HEK293 (cell line): ENCODE measurements around the gene SPEG.

ENCODE experiments used
- GLIS2 ChIP-seq: fragments of 450-650 bp; formaldehyde crosslinking; IDR thresholded peaks from 2 replicates; pipeline ENCODE4 v1.5.1; 2016; ENCODE audit warnings: missing biosample characterization, missing genetic modification characterization
- KLF10 ChIP-seq: fragments of 450-650 bp; IDR thresholded peaks from 2 replicates; pipeline ENCODE4 v1.5.1; 2018; ENCODE audit warnings: missing biosample characterization, mild to moderate bottlenecking, missing genetic modification characterization
- KLF7 ChIP-seq: fragments of 450-650 bp; formaldehyde crosslinking; IDR thresholded peaks from 2 replicates; pipeline ENCODE4 v1.5.1; 2016; ENCODE audit warnings: missing biosample characterization, missing genetic modification characterization, borderline replicate concordance
- SALL2 ChIP-seq: fragments of 450-650 bp; formaldehyde crosslinking; IDR thresholded peaks from 2 replicates; pipeline ENCODE4 v1.5.0; 2017; ENCODE audit warnings: missing biosample characterization, mild to moderate bottlenecking, missing genetic modification characterization, borderline replicate concordance
- SP7 ChIP-seq: fragments of 450-650 bp; formaldehyde crosslinking; IDR thresholded peaks from 2 replicates; pipeline ENCODE4 v1.5.1; 2016; ENCODE audit warnings: missing biosample characterization, missing genetic modification characterization
- TCF7L2 ChIP-seq: IDR thresholded peaks from 2 replicates; pipeline ENCODE4 v1.6.1; 2011; ENCODE audit warnings: low read depth, mild to moderate bottlenecking, inconsistent platforms, low read length, moderate library complexity, borderline replicate concordance
- ZBTB17 ChIP-seq: fragments of 450-650 bp; formaldehyde crosslinking; IDR thresholded peaks from 2 replicates; pipeline ENCODE4 v1.5.1; 2016; ENCODE audit warnings: missing biosample characterization, missing genetic modification characterization
- ZBTB20 ChIP-seq: fragments of 450-650 bp; formaldehyde crosslinking; IDR thresholded peaks from 2 replicates; pipeline ENCODE4 v1.5.1; 2016; ENCODE audit warnings: missing biosample characterization, missing genetic modification characterization
- ZBTB48 ChIP-seq: fragments of 450-650 bp; formaldehyde crosslinking; IDR thresholded peaks from 2 replicates; pipeline ENCODE4 v1.5.1; 2016; ENCODE audit warnings: missing biosample characterization, missing genetic modification characterization
- ZFP3 ChIP-seq: fragments of 450-650 bp; formaldehyde crosslinking; IDR thresholded peaks from 2 replicates; pipeline ENCODE4 v1.5.1; 2016; ENCODE audit warnings: low read depth, missing biosample characterization, missing genetic modification characterization
- ZNF10 ChIP-seq: fragments of 450-650 bp; formaldehyde crosslinking; IDR thresholded peaks from 2 replicates; pipeline ENCODE4 v1.5.1; 2017; ENCODE audit warnings: missing biosample characterization, missing genetic modification characterization
- ZNF114 ChIP-seq: fragments of 450-650 bp; formaldehyde crosslinking; IDR thresholded peaks from 2 replicates; pipeline ENCODE4 v1.5.0; 2017; ENCODE audit warnings: missing biosample characterization, missing genetic modification characterization
- ZNF16 ChIP-seq: fragments of 450-650 bp; formaldehyde crosslinking; IDR thresholded peaks from 2 replicates; pipeline ENCODE4 v1.5.1; 2016; ENCODE audit warnings: low read depth, missing biosample characterization, missing genetic modification characterization
- ZNF169 ChIP-seq: fragments of 450-650 bp; formaldehyde crosslinking; IDR thresholded peaks from 2 replicates; pipeline ENCODE4 v1.5.1; 2016; ENCODE audit warnings: missing biosample characterization, missing genetic modification characterization
- ZNF274 ChIP-seq, 2 experiments: fragments of 200-500 bp in 1 of 2; fragments of 450-650 bp in 1 of 2; sonication (Bioruptor generic) in 1 of 2; formaldehyde crosslinking in 1 of 2; IDR thresholded peaks; 2 replicates each; pipeline versions ENCODE4 v1.5.1 to v1.6.1; 2014 to 2016; ENCODE audit warnings: borderline replicate concordance in 1 of 2, inconsistent platforms in 1 of 2, low read length in 1 of 2, missing biosample characterization in 1 of 2, missing genetic modification characterization in 1 of 2
- ZNF280D ChIP-seq: fragments of 450-650 bp; formaldehyde crosslinking; IDR thresholded peaks from 2 replicates; pipeline ENCODE4 v1.5.1; 2016; ENCODE audit warnings: missing biosample characterization, missing genetic modification characterization
- ZNF404 ChIP-seq: fragments of 450-650 bp; formaldehyde crosslinking; IDR thresholded peaks from 2 replicates; pipeline ENCODE4 v1.5.1; 2017; ENCODE audit warnings: missing biosample characterization, missing genetic modification characterization
- ZNF423 ChIP-seq: fragments of 450-650 bp; formaldehyde crosslinking; IDR thresholded peaks from 2 replicates; pipeline ENCODE4 v1.5.1; 2016; ENCODE audit warnings: missing biosample characterization, missing genetic modification characterization
- ZNF433 ChIP-seq: fragments of 450-650 bp; formaldehyde crosslinking; IDR thresholded peaks from 2 replicates; pipeline ENCODE4 v1.5.1; 2016; ENCODE audit warnings: missing biosample characterization, missing genetic modification characterization, low read depth
- ZNF488 ChIP-seq: fragments of 450-650 bp; formaldehyde crosslinking; IDR thresholded peaks from 2 replicates; pipeline ENCODE4 v1.5.1; 2016; ENCODE audit warnings: missing biosample characterization, missing genetic modification characterization
- ZNF529 ChIP-seq: fragments of 450-650 bp; formaldehyde crosslinking; IDR thresholded peaks from 2 replicates; pipeline ENCODE4 v1.5.1; 2017; ENCODE audit warnings: missing genetic modification characterization, missing biosample characterization; ENCODE audit not compliant: insufficient replicate concordance
- ZNF555 ChIP-seq: fragments of 450-650 bp; formaldehyde crosslinking; conservative IDR thresholded peaks from 2 replicates; pipeline ENCODE4 v1.5.1; 2017; ENCODE audit warnings: missing biosample characterization, mild to moderate bottlenecking, missing genetic modification characterization, inconsistent platforms
- ZNF580 ChIP-seq: fragments of 450-650 bp; formaldehyde crosslinking; IDR thresholded peaks from 2 replicates; pipeline ENCODE4 v1.5.1; 2016; ENCODE audit warnings: missing biosample characterization, missing genetic modification characterization
- ZNF585B ChIP-seq: fragments of 450-650 bp; formaldehyde crosslinking; IDR thresholded peaks from 2 replicates; pipeline ENCODE4 v1.5.1; 2016; ENCODE audit warnings: missing biosample characterization, missing genetic modification characterization
- ZNF610 ChIP-seq: fragments of 450-650 bp; formaldehyde crosslinking; IDR thresholded peaks from 2 replicates; pipeline ENCODE4 v1.5.1; 2016; ENCODE audit warnings: missing biosample characterization, missing genetic modification characterization, borderline replicate concordance
- ZNF76 ChIP-seq: fragments of 450-650 bp; formaldehyde crosslinking; IDR thresholded peaks from 2 replicates; pipeline ENCODE4; 2016; ENCODE audit warnings: low read depth, missing biosample characterization, missing genetic modification characterization, borderline replicate concordance
- ZNF785 ChIP-seq: fragments of 450-650 bp; formaldehyde crosslinking; IDR thresholded peaks from 2 replicates; pipeline ENCODE4 v1.5.1; 2016; ENCODE audit warnings: missing biosample characterization, missing genetic modification characterization
- ZNF837 ChIP-seq: fragments of 450-650 bp; formaldehyde crosslinking; IDR thresholded peaks from 2 replicates; pipeline ENCODE4 v1.5.1; 2016; ENCODE audit warnings: missing biosample characterization, missing genetic modification characterization
- TF ChIP-seq, protein P1 (sequence below): fragments of 450-650 bp; formaldehyde crosslinking; IDR thresholded peaks from 2 replicates; pipeline ENCODE4 v1.5.1; 2016; ENCODE audit warnings: missing biosample characterization, missing genetic modification characterization
- TF ChIP-seq, protein P2 (sequence below): fragments of 450-650 bp; IDR thresholded peaks from 2 replicates; pipeline ENCODE4 v1.5.1; 2018; ENCODE audit warnings: missing biosample characterization, missing genetic modification characterization
- TF ChIP-seq, protein P3 (sequence below): fragments of 450-650 bp; formaldehyde crosslinking; IDR thresholded peaks from 2 replicates; pipeline ENCODE4 v1.5.1; 2016; ENCODE audit warnings: missing biosample characterization, missing genetic modification characterization

The SPEG gene

DNA sequence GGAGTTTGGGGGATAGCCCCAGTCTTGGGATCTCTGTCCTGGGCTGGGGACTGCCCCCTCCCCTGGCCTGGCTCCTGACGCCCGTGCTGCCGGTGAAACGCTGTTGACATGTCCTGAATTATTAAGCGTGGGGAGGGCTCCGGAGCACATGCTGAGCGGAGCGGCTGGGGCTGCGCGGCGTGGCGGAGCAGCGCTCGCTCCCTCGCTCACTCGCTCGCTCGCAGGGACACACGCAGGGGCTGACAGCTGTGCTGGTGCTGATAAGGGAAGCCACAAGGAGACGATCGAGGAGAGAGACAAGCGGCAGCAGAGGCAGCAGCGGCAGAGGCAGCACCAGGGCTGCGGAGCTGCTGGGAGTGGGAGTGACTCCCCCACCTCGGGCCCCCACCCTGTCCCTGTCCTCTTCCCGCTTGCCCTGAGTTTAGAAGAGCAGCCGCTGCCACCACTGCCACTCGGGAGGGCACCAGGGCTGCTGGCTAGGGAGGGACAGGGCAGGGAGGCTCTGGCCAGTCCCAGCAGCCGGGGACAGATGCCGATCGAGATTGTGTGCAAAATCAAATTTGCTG is 79.6 kb downstream of the SPEG start, which contains the start of gene ASIC4 (continued):
- TF ChIP-seq ZNF488 (no peak), ZNF404 (no peak), ZNF10 (no peak), ZNF16 (tag by site-specific recombination) (no peak), ZNF580 (tag by site-specific recombination) (no peak), KLF10 (tag by site-specific recombination) (no peak), TCF7L2 (no peak), SALL2 (tag by site-specific recombination) (no peak), ZBTB20 (tag by site-specific recombination) (no peak), ZNF169 (tag by site-specific recombination) (no peak), ZNF610 (tag by site-specific recombination) (peak; percentile 90; the same call in 1 of the 2 replicates), ZNF837 (tag by site-specific recombination) (no peak), ZNF274 (IDR thresholded peaks at IDR 0.05; ENCODE audit: low read length) (no peak), ZNF274 (tag by site-specific recombination; IDR thresholded peaks at IDR 0.05; ENCODE audit: borderline replicate concordance) (no peak), GLIS2 (tag by site-specific recombination) (0 out of 2 replicates have a peak, but pooled peaks have one; percentile 17), ZNF529 (no peak), ZNF76 (tag by site-specific recombination) (no peak), ZNF433 (tag by site-specific recombination) (no peak), ZNF555 (tag by site-specific recombination) (no peak), ZBTB48 (0 out of 2 replicates have a peak, but pooled peaks have one; percentile 44), ZNF423 (tag by site-specific recombination) (0 out of 2 replicates have a peak, but pooled peaks have one; percentile 14), ZNF785 (tag by site-specific recombination) (no peak), ZBTB17 (tag by site-specific recombination) (peak; percentile 63; the same call in 1 of the 2 replicates), SP7 (tag by site-specific recombination) (no peak), KLF7 (tag by site-specific recombination) (no peak), ZNF585B (tag by site-specific recombination) (no peak), ZNF280D (no peak), ZNF114 (no peak), ZFP3 (no peak)
- TF ChIP-seq, protein P1, sequence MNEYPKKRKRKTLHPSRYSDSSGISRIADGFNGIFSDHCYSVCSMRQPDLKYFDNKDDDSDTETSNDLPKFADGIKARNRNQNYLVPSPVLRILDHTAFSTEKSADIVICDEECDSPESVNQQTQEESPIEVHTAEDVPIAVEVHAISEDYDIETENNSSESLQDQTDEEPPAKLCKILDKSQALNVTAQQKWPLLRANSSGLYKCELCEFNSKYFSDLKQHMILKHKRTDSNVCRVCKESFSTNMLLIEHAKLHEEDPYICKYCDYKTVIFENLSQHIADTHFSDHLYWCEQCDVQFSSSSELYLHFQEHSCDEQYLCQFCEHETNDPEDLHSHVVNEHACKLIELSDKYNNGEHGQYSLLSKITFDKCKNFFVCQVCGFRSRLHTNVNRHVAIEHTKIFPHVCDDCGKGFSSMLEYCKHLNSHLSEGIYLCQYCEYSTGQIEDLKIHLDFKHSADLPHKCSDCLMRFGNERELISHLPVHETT (tag by site-specific recombination), result no peak
- TF ChIP-seq, protein P2, sequence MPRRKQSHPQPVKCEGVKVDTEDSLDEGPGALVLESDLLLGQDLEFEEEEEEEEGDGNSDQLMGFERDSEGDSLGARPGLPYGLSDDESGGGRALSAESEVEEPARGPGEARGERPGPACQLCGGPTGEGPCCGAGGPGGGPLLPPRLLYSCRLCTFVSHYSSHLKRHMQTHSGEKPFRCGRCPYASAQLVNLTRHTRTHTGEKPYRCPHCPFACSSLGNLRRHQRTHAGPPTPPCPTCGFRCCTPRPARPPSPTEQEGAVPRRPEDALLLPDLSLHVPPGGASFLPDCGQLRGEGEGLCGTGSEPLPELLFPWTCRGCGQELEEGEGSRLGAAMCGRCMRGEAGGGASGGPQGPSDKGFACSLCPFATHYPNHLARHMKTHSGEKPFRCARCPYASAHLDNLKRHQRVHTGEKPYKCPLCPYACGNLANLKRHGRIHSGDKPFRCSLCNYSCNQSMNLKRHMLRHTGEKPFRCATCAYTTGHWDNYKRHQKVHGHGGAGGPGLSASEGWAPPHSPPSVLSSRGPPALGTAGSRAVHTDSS (tag by site-specific recombination), result no peak
- TF ChIP-seq, protein P3, sequence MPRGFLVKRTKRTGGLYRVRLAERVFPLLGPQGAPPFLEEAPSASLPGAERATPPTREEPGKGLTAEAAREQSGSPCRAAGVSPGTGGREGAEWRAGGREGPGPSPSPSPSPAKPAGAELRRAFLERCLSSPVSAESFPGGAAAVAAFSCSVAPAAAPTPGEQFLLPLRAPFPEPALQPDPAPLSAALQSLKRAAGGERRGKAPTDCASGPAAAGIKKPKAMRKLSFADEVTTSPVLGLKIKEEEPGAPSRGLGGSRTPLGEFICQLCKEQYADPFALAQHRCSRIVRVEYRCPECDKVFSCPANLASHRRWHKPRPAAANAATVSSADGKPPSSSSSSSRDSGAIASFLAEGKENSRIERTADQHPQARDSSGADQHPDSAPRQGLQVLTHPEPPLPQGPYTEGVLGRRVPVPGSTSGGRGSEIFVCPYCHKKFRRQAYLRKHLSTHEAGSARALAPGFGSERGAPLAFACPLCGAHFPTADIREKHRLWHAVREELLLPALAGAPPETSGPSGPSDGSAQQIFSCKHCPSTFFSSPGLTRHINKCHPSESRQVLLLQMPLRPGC (tag by site-specific recombination), result no peak
